HepG2 (cell line): Measurements from ENCODE around the gene PCDHB1. TPM values are rescaled to one million over a fixed set of nuclear protein-coding genes. Genes with fewer than 3 reads are reported as not detected.

Experiments
- ATAC-seq: fragments of 200-7000 bp; cut with Tn5 transposase; 3 replicates; pipeline ENCODE4 v1.9.1; 2020; ENCODE audit warnings: mild to moderate bottlenecking, moderate library complexity
- BruUV-seq: library from RNA; stranded (reverse); fragments of 400-500 nt; replicated peaks from 2 replicates; lab custom pipeline; 2021; lab: Mats Ljungman, UMichigan
- CTCF ChIA-PET: fragments of 300-600 bp; formaldehyde crosslinking; extraction: SDS; loops from one replicate; lab custom pipeline; 2021; ENCODE audit warnings: low total read pairs, inconsistent platforms, low intra/inter-chr PET ratio; lab: Yijun Ruan, JAX
- POLR2A ChIA-PET: fragments of 350-600 bp; sonication (Branson Sonifier 250); formaldehyde crosslinking; loops from one replicate; lab custom pipeline; 2020; ENCODE audit warnings: antibody characterized with exemption, inconsistent platforms; lab: Yijun Ruan, JAX
- DNase-seq: peaks from one replicate; pipeline ENCODE4 v3.0.0-alpha.2; 2015; ENCODE audit warnings: low spot score
- FAIRE-seq: peaks from 3 replicates; lab custom pipeline; 2011; peaks lifted over from hg19 to GRCh38; lab: Jason Lieb, UNC
- H2AFZ ChIP-seq: one replicate; pipeline ENCODE4 v1.6.1; 2011; ENCODE audit warnings: low read length, inconsistent platforms
- H3K27ac ChIP-seq: fragments of 300-600 bp; 3 replicates; pipeline ENCODE4 v1.8.0; 2011; ENCODE audit warnings: mixed run types, mild to moderate bottlenecking, mixed read lengths, low read length, inconsistent platforms; ENCODE audit not compliant: insufficient read depth; ENCODE audit errors: extremely low read length
- H3K27me3 ChIP-seq, 2 experiments: fragments of 200-600 bp in 1 of 2; 2 replicates in 1 of 2; 3 replicates in 1 of 2; pipeline versions ENCODE4 v1.6.0 to v1.8.0; 2011; ENCODE audit warnings: low read length in 2 of 2, mild to moderate bottlenecking in 2 of 2, moderate library complexity in 2 of 2, inconsistent platforms in 1 of 2; ENCODE audit not compliant: insufficient read depth in 2 of 2, control insufficient read depth in 1 of 2
- H3K36me3 ChIP-seq, 2 experiments: fragments of 200-600 bp in 1 of 2; replicated peaks in 1 of 2; 2 replicates in 1 of 2; 3 replicates in 1 of 2; pipeline versions ENCODE4 v1.5.1 to v1.8.0; 2011; ENCODE audit warnings: low read length in 2 of 2, inconsistent platforms in 1 of 2; ENCODE audit not compliant: insufficient read depth in 2 of 2, control insufficient read depth in 1 of 2
- H3K4me1 ChIP-seq: 2 replicates; pipeline ENCODE4 v1.5.1; 2012; ENCODE audit warnings: low read length, inconsistent platforms; ENCODE audit not compliant: insufficient read depth
- H3K4me2 ChIP-seq: 2 replicates; pipeline ENCODE4 v1.6.0; 2011; ENCODE audit warnings: low read depth, low read length, inconsistent platforms
- H3K4me3 ChIP-seq, 3 experiments: fragments of 200-600 bp in 1 of 3; sonication (generic), shearing (Covaris generic) in 1 of 3; replicated peaks in 1 of 3; 2 replicates each; pipeline ENCODE4 v1.5.1; 2011 to 2016; ENCODE audit warnings: low read length in 3 of 3, inconsistent platforms in 2 of 3, low read depth in 2 of 3, mild to moderate bottlenecking in 2 of 3, control low read depth in 1 of 3, mixed read lengths in 1 of 3; ENCODE audit not compliant: insufficient read depth in 1 of 3
- H3K79me2 ChIP-seq: one replicate; pipeline ENCODE4 v1.6.1; 2011; ENCODE audit warnings: low read length, inconsistent platforms; ENCODE audit not compliant: insufficient read depth
- H3K9ac ChIP-seq: 2 replicates; pipeline ENCODE4 v1.6.0; 2011; ENCODE audit warnings: mild to moderate bottlenecking, low read depth, low read length, inconsistent platforms; ENCODE audit not compliant: insufficient read depth
- H3K9me3 ChIP-seq: 2 replicates; pipeline ENCODE4 v1.5.1; 2012; ENCODE audit warnings: mild to moderate bottlenecking, low read length
- H4K20me1 ChIP-seq: 2 replicates; pipeline ENCODE4 v1.6.0; 2011; ENCODE audit warnings: inconsistent platforms, mild to moderate bottlenecking, low read length, moderate library complexity; ENCODE audit not compliant: insufficient read depth
- ARNT ChIP-seq: fragments of 450-650 bp; IDR thresholded peaks from 2 replicates; pipeline ENCODE4 v1.6.1; 2017
- ARNTL ChIP-seq: sonication (generic); formaldehyde crosslinking; IDR thresholded peaks from 2 replicates; pipeline ENCODE4 v1.4.0; 2020; ENCODE audit warnings: mild to moderate bottlenecking, missing genetic modification reagents
- FOSL1 ChIP-seq: sonication (generic); formaldehyde crosslinking; IDR thresholded peaks from 2 replicates; pipeline ENCODE4 v1.9.0; 2021; ENCODE audit warnings: missing genetic modification reagents, borderline replicate concordance
- JUN ChIP-seq: sonication (generic); formaldehyde crosslinking; IDR thresholded peaks from 2 replicates; pipeline ENCODE4 v1.4.0; 2020; ENCODE audit warnings: mild to moderate bottlenecking, missing genetic modification reagents
- PAXIP1 ChIP-seq: sonication (generic); formaldehyde crosslinking; conservative IDR thresholded peaks from 2 replicates; pipeline ENCODE4 v1.4.0; 2020; ENCODE audit warnings: mild to moderate bottlenecking, missing genetic modification reagents, moderate library complexity
- RBM39 ChIP-seq: fragments of 200-400 bp; formaldehyde crosslinking; IDR thresholded peaks from one replicate; pipeline ENCODE4 v1.6.1; 2018; ENCODE audit warnings: antibody characterized with exemption, mild to moderate bottlenecking, low read depth, low read length; ENCODE audit not compliant: poor library complexity, severe bottlenecking
- U2AF2 ChIP-seq: fragments of 200-400 bp; formaldehyde crosslinking; IDR thresholded peaks from 2 replicates; pipeline ENCODE4 v1.6.1; 2017; ENCODE audit warnings: low read depth, mild to moderate bottlenecking, low read length
- ZFY ChIP-seq: sonication (generic); formaldehyde crosslinking; IDR thresholded peaks from 2 replicates; pipeline ENCODE4 v1.4.0; 2020; ENCODE audit warnings: missing genetic modification reagents
- ZNF572 ChIP-seq: sonication (generic); formaldehyde crosslinking; IDR thresholded peaks from 2 replicates; pipeline ENCODE4 v1.5.1; 2020; ENCODE audit warnings: mild to moderate bottlenecking, missing genetic modification reagents
- WGBS: methylation state at CpG from one replicate; pipeline ENCODE4 v1.1.6; 2017; ENCODE audit warnings: low lambda C conversion rate; 5-methylcytosine and 5-hydroxymethylcytosine counted together
- in situ Hi-C: cut with HindIII; loops from 2 replicates; pipeline ENCODE4 v1.10.0; 2017; ENCODE audit warnings: low pct_unique_long_range_greater_than_20kb; ENCODE audit not compliant: extremely low pct_ligation_motif_present
- intact Hi-C: fragments of 100-400 bp; cut with micrococcal nuclease; formaldehyde crosslinking; loops from one replicate; pipeline ENCODE4 v1.10.0; 2022; ENCODE audit not compliant: unreplicated experiment
- polyA plus RNA-seq, 8 experiments: library from polyadenylated mRNA; depleted of rRNA in 3 of 8; stranded (reverse) in 7 of 8; unstranded in 1 of 8; fragments of >200 nt; fragmentation: Illumina TruSeq in 4 of 8; extraction: Trizol in 4 of 8; gene quantifications; 2 replicates each; pipeline versions ENCODE4 v1.2.1 to v1.2.3, GENCODE V29; 2011 to 2016; ENCODE audit warnings: low read depth in 4 of 8, missing spikeins in 1 of 8, mixed read lengths in 1 of 8; ENCODE audit not compliant: insufficient read depth in 1 of 8
- total RNA-seq, 5 experiments: library from RNA; depleted of rRNA; stranded (reverse); fragments of >200 nt; fragmentation: Illumina TruSeq; extraction: Trizol; gene quantifications; 2 replicates each; pipeline ENCODE4 v1.2.3, GENCODE V29; 2016; ENCODE audit warnings: low read depth in 1 of 5
- TF ChIP-seq, protein P1 (sequence below): sonication (generic); formaldehyde crosslinking; IDR thresholded peaks from 2 replicates; pipeline ENCODE4 v1.8.1; 2022; ENCODE audit warnings: mild to moderate bottlenecking, missing genetic modification reagents
- TF ChIP-seq, protein P2 (sequence below): sonication (generic); formaldehyde crosslinking; IDR thresholded peaks from 2 replicates; pipeline ENCODE4 v1.5.0; 2020; ENCODE audit warnings: mild to moderate bottlenecking, missing genetic modification reagents, moderate library complexity

Gene PCDHB1
- total and polyA plus RNA-seq, 2 of the 13 experiments (the other 11 are each of a cell fraction or from before 2014, with no cell fraction given), result not detected

GRCh38 chr5:141100243-141100805 lies 49.1 kb downstream of the PCDHB1 start, which contains the start of gene PCDHB3:
PCDHB3 (plus strand) TSS chr5:141100473; CDS start chr5:141100650, 177 bp downstream.
- DNase-seq, result peak; percentile 21
- CTCF ChIA-PET, result no interaction called here

GRCh38 chr5:141101059-141101458 lies 49.9 kb downstream of the PCDHB1 start:
- WGBS, result 88% methylated on average over 19 of the region's 20 CpGs
- POLR2A ChIA-PET, result no interaction called here
- TF ChIP-seq ZFY (CRISPR knock-in tag), result no peak
- no peak for TF ChIP-seq ARNT
- no peak for TF ChIP-seq ARNTL (CRISPR knock-in tag)
- TF ChIP-seq JUN (CRISPR knock-in tag), result no peak
- TF ChIP-seq, protein P1, sequence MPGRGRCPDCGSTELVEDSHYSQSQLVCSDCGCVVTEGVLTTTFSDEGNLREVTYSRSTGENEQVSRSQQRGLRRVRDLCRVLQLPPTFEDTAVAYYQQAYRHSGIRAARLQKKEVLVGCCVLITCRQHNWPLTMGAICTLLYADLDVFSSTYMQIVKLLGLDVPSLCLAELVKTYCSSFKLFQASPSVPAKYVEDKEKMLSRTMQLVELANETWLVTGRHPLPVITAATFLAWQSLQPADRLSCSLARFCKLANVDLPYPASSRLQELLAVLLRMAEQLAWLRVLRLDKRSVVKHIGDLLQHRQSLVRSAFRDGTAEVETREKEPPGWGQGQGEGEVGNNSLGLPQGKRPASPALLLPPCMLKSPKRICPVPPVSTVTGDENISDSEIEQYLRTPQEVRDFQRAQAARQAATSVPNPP (CRISPR knock-in tag), result no peak
- TF ChIP-seq RBM39, result no peak
- TF ChIP-seq ZNF572 (CRISPR knock-in tag), result no peak
- no peak for TF ChIP-seq FOSL1 (CRISPR knock-in tag)
- TF ChIP-seq PAXIP1 (CRISPR knock-in tag), result no peak

More at GRCh38 chr5:141100243-141100805, 49.1 kb downstream of the PCDHB1 start, which contains the start of gene PCDHB3:
- intact Hi-C loops (no loop called here), in situ Hi-C loops (no loop called here)
- no peaks in the 10 kb centered on the region for H4K20me1 ChIP-seq
- TF ChIP-seq, protein P2, sequence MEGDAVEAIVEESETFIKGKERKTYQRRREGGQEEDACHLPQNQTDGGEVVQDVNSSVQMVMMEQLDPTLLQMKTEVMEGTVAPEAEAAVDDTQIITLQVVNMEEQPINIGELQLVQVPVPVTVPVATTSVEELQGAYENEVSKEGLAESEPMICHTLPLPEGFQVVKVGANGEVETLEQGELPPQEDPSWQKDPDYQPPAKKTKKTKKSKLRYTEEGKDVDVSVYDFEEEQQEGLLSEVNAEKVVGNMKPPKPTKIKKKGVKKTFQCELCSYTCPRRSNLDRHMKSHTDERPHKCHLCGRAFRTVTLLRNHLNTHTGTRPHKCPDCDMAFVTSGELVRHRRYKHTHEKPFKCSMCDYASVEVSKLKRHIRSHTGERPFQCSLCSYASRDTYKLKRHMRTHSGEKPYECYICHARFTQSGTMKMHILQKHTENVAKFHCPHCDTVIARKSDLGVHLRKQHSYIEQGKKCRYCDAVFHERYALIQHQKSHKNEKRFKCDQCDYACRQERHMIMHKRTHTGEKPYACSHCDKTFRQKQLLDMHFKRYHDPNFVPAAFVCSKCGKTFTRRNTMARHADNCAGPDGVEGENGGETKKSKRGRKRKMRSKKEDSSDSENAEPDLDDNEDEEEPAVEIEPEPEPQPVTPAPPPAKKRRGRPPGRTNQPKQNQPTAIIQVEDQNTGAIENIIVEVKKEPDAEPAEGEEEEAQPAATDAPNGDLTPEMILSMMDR (CRISPR knock-in tag), result peak; percentile 38
- TF ChIP-seq U2AF2, result no peak
- no peaks in the 10 kb centered on the region for H3K27me3 ChIP-seq
- H3K4me1 ChIP-seq, result no peaks in the 10 kb centered on the region; the same call in 1 of the 2 replicates
- H3K79me2 ChIP-seq, result no peaks in the 10 kb centered on the region
- no peaks in the 10 kb centered on the region for H3K9me3 ChIP-seq
- H3K4me2 ChIP-seq, result no peak within 1 kb of the TSS
- H3K4me3 ChIP-seq, result no peak within 1 kb of the TSS
- no peak within 1 kb of the TSS for H3K9ac ChIP-seq
- no peak for FAIRE-seq
- POLR2A ChIA-PET, result no interaction called here
- BruUV-seq, result no TSS peak
- no peaks in the 10 kb centered on the region for H3K36me3 ChIP-seq
- H2AFZ ChIP-seq, result no peak within 1 kb of the TSS
- ATAC-seq, result no peak
- WGBS, result 79% methylated on average over 19 of the region's 19 CpGs
- H3K27ac ChIP-seq, result no peak within 1 kb of the TSS

More at GRCh38 chr5:141101059-141101458, 49.9 kb downstream of the PCDHB1 start:
- BruUV-seq, result no TSS peak
- Histone ChIP-seq H3K4me1 (no peaks in the 10 kb centered on the region; the same call in 1 of the 2 replicates), H3K9me3 (no peaks in the 10 kb centered on the region), H3K9ac (no peak overlapping the region), H3K27me3 (no peaks in the 10 kb centered on the region), H2AFZ (no peak overlapping the region), H3K79me2 (no peaks in the 10 kb centered on the region), H3K36me3 (no peaks in the 10 kb centered on the region), H3K27ac (no peak overlapping the region), H4K20me1 (no peaks in the 10 kb centered on the region), H3K4me3 (no peak overlapping the region), H3K4me2 (no peak overlapping the region)
- CTCF ChIA-PET, result no interaction called here
- DNase-seq, result no peak
- no peak for ATAC-seq
- intact Hi-C loops (no loop called here), in situ Hi-C loops (no loop called here)
- FAIRE-seq, result no peak
